IPS-15b (cell line): ENCODE results near the gene MLH3.
A peak's percentile ranks its signal among the peaks of the same experiment; 100 is the strongest.

Experiments
- H3K27me3 ChIP-seq: one replicate; pipeline ENCODE4 v1.6.1; 2013; ENCODE audit warnings: low read length; ENCODE audit not compliant: control insufficient read depth, insufficient read depth
- H3K36me3 ChIP-seq: one replicate; pipeline ENCODE4 v1.6.1; 2013; ENCODE audit warnings: low read length; ENCODE audit not compliant: control insufficient read depth, insufficient read depth
- H3K4me1 ChIP-seq: one replicate; pipeline ENCODE4 v1.6.1; 2013; ENCODE audit warnings: mild to moderate bottlenecking, low read length; ENCODE audit not compliant: control insufficient read depth, insufficient read depth
- H3K4me3 ChIP-seq: one replicate; pipeline ENCODE4 v1.5.1; 2013; ENCODE audit warnings: low read depth, low read length
- H3K9ac ChIP-seq: one replicate; pipeline ENCODE4 v1.6.1; 2013; ENCODE audit warnings: low read depth, mild to moderate bottlenecking, low read length
- H3K9me3 ChIP-seq: one replicate; pipeline ENCODE4 v1.6.1; 2013; ENCODE audit warnings: mild to moderate bottlenecking, low read length; ENCODE audit not compliant: control insufficient read depth, insufficient read depth

MLH3 gene

GRCh38 chr14:75050852-75051555 is at the start of gene MLH3:
Gene MLH3, minus strand, starts transcription at chr14:75051467. Its CDS starts 1,812 bp downstream, at chr14:75049655.
- H3K36me3 ChIP-seq: no peaks in the 10 kb centered on the region
- no peaks in the 10 kb centered on the region for H3K9me3 ChIP-seq
- H3K27me3 ChIP-seq: no peaks in the 10 kb centered on the region
- H3K4me1 ChIP-seq: no peaks in the 10 kb centered on the region
- peak within 1 kb of the TSS; percentile 57 for H3K9ac ChIP-seq
- H3K4me3 ChIP-seq: peak within 1 kb of the TSS; percentile 59

- H3K9me3 ChIP-seq: no peaks in the 10 kb centered on the region
- H3K9ac ChIP-seq: no peak overlapping the region
- H3K27me3 ChIP-seq: no peaks in the 10 kb centered on the region
- no peaks in the 10 kb centered on the region for H3K4me1 ChIP-seq
- no peak overlapping the region for H3K4me3 ChIP-seq
- peaks cover 17% of the 10 kb centered on the region for H3K36me3 ChIP-seq
Measured at GRCh38 chr14:75098682-75099081, 47.4 kb upstream of the MLH3 start.

DNA sequence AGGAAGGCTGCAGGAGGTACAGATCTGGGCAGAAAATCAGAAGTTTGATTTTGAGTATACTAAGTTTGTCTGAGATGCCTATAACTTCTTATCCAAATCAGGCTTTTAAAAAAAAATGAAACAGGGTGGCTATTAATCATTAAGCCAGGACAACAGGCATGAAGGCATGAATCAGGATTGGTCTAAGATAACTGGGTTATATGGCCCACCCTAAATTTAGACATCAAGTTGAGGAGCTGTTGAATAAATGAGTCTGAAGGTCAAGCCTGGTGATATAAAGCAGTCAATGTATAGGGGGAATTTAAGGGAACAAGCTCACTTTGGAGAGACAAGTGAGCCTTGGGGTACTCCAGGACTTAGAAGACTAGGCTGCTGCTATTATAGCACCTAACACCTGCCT is 46.9 kb upstream of the MLH3 start:
- Histone ChIP-seq H3K9me3 (no peaks in the 10 kb centered on the region), H3K4me1 (no peaks in the 10 kb centered on the region), H3K36me3 (peaks cover 17% of the 10 kb centered on the region), H3K9ac (no peak overlapping the region), H3K27me3 (no peaks in the 10 kb centered on the region), H3K4me3 (no peak overlapping the region)

DNA sequence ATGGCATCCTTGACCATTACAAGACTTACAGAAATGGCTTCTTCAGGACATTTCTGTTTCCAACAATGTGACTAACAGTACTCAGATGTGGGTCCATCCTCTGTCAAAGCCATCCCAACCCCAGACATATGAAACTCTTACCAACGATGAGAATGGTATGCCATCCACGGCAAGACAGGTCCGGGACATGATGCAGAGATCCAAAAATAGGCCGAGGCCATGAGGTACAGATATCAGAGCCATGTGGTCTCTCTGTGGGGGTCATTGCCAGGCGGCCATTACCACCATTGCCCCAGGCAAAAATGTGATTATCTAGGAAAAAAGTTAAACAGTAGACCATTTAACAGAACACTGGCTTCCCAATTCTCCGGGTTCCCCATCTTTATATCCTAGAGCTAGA is 45.7 kb upstream of the MLH3 start:
- no peak overlapping the region for H3K9ac ChIP-seq
- H3K27me3 ChIP-seq: no peaks in the 10 kb centered on the region
- H3K4me1 ChIP-seq: peaks cover 3% of the 10 kb centered on the region
- H3K9me3 ChIP-seq: no peaks in the 10 kb centered on the region
- H3K4me3 ChIP-seq: no peak overlapping the region
- H3K36me3 ChIP-seq: peaks cover 17% of the 10 kb centered on the region

DNA sequence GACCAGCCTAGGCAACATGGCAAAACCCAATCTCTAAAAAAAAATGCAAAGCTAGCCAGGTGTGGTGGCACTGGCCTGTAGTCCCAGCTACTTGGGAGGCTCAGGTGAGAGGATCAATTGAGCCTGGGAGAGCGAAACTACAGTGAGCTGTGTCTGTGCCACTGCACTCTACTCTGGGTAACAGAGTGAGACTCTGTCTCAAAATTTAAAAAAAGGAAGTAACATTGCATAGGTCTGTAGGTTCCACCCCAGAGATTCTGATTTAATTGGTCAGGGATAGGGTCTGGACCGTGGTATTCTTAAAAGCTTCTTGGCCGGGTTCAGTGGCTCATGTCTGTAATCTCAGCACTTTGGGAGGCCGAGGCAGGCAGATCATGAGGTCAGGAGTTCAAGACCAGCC is 44.4 kb upstream of the MLH3 start:
- Histone ChIP-seq H3K4me1 (peaks cover 3% of the 10 kb centered on the region), H3K9me3 (no peaks in the 10 kb centered on the region), H3K27me3 (no peaks in the 10 kb centered on the region), H3K36me3 (peaks cover 22% of the 10 kb centered on the region), H3K4me3 (no peak overlapping the region), H3K9ac (no peak overlapping the region)

DNA sequence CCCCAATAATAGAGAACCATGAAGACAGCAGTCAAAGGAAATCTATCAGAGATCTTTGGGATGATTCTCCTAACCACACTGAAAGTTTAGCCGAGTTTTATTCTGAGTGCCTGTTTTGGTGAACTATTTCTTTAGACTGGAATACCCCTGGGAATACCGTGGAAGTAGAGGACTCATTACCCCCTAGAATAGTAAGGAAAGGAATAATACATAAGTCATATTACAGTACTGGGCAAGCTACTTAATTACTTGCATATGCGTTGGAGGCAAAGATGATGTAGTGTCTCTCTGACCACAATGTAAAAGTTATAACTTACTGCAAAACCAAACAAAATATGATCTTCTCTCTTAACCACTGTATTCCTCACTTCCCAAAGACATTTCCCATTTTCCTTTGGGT is 43.6 kb upstream of the MLH3 start:
- no peak overlapping the region for H3K4me3 ChIP-seq
- H3K36me3 ChIP-seq: peaks cover 18% of the 10 kb centered on the region
- H3K9ac ChIP-seq: no peak overlapping the region

GRCh38 chr14:75092698-75093097 is 41.4 kb upstream of the MLH3 start:
- no peaks in the 10 kb centered on the region for H3K9me3 ChIP-seq
- no peak overlapping the region for H3K9ac ChIP-seq
- H3K4me1 ChIP-seq: peaks cover 3% of the 10 kb centered on the region
- peaks cover 14% of the 10 kb centered on the region for H3K36me3 ChIP-seq
- H3K4me3 ChIP-seq: no peak overlapping the region
- no peaks in the 10 kb centered on the region for H3K27me3 ChIP-seq

More for the DNA sequence above, 43.6 kb upstream of the MLH3 start:
- H3K27me3 ChIP-seq: no peaks in the 10 kb centered on the region
- H3K4me1 ChIP-seq: peaks cover 3% of the 10 kb centered on the region
- H3K9me3 ChIP-seq: no peaks in the 10 kb centered on the region

GRCh38 chr14:75091251-75091650 is 40.0 kb upstream of the MLH3 start:
- Histone ChIP-seq H3K4me1 (peaks cover 3% of the 10 kb centered on the region), H3K9me3 (no peaks in the 10 kb centered on the region), H3K4me3 (no peak overlapping the region), H3K36me3 (peaks cover 14% of the 10 kb centered on the region), H3K9ac (no peak overlapping the region), H3K27me3 (no peaks in the 10 kb centered on the region)

DNA sequence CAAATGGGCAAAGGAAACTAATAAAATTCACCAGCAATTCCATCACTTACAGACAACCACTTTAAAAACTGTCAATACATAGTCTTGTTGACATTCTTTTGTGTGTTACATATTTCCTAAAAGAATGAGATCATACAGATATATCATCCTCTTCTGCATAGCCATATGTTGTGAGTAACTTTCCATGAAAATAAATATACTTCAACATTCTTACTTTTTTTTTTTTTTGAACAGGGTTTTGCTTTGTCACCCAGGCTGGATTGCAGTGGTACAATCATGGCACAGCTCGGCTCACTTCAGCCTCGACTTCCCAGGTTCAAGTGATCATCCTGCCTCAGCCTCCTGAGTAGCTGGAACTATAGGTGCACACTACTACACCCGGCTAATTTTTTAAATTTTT is 39.1 kb upstream of the MLH3 start:
- Histone ChIP-seq H3K36me3 (peaks cover 18% of the 10 kb centered on the region), H3K9ac (no peak overlapping the region), H3K27me3 (no peaks in the 10 kb centered on the region), H3K4me3 (no peak overlapping the region), H3K9me3 (no peaks in the 10 kb centered on the region), H3K4me1 (peaks cover 3% of the 10 kb centered on the region)

- Histone ChIP-seq H3K9me3 (no peaks in the 10 kb centered on the region), H3K36me3 (peaks cover 22% of the 10 kb centered on the region), H3K9ac (no peak overlapping the region), H3K27me3 (no peaks in the 10 kb centered on the region), H3K4me1 (peaks cover 3% of the 10 kb centered on the region), H3K4me3 (no peak overlapping the region)
Measured at GRCh38 chr14:75088566-75089373, 37.5 kb upstream of the MLH3 start.

DNA sequence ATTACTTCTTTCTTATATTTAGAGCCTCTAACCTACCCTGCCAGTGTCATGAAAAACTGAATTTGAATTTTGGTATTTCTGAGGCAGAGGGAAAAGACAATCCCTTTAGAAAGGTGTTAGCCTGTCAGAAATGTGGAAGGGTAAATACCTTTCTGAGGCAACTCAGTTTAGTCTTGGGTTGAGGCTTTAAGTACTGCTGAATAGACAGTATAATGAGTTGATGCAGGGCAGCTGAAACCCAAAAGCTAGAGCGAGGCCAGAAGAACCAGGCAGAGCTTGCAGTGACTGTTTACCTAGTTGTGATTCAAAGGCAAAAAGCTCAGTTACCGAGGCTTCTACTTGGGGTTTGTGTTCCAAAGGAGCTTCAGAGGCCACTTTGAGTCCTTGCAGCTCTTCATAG is 36.9 kb upstream of the MLH3 start:
- H3K9me3 ChIP-seq: no peaks in the 10 kb centered on the region
- H3K36me3 ChIP-seq: peaks cover 23% of the 10 kb centered on the region
- no peak overlapping the region for H3K9ac ChIP-seq
- no peaks in the 10 kb centered on the region for H3K27me3 ChIP-seq
- no peak overlapping the region for H3K4me3 ChIP-seq
- peaks cover 3% of the 10 kb centered on the region for H3K4me1 ChIP-seq

- peaks cover 22% of the 10 kb centered on the region for H3K36me3 ChIP-seq
- no peaks in the 10 kb centered on the region for H3K9me3 ChIP-seq
- no peaks in the 10 kb centered on the region for H3K27me3 ChIP-seq
- H3K9ac ChIP-seq: no peak overlapping the region
- H3K4me1 ChIP-seq: no peaks in the 10 kb centered on the region
- no peak overlapping the region for H3K4me3 ChIP-seq
Measured at GRCh38 chr14:75084513-75084912, 33.2 kb upstream of the MLH3 start.
